HepG2 (cell line): ENCODE data around the gene SRF. TPM values are rescaled to one million over a fixed set of nuclear protein-coding genes. Genes with fewer than 3 reads are reported as not detected.

ENCODE experiments used
- BORCS8-MEF2B ChIP-seq: sonication (generic); formaldehyde crosslinking; IDR thresholded peaks from 2 replicates; pipeline ENCODE4 v1.8.0; 2022; ENCODE audit warnings: mild to moderate bottlenecking, missing genetic modification reagents
- DZIP1 ChIP-seq: sonication (generic); formaldehyde crosslinking; IDR thresholded peaks from 2 replicates; pipeline ENCODE4 v1.5.0; 2020; ENCODE audit warnings: mild to moderate bottlenecking, missing genetic modification reagents
- MED1 ChIP-seq: sonication (generic); formaldehyde crosslinking; IDR thresholded peaks from 2 replicates; pipeline ENCODE4 v1.4.0; 2020; ENCODE audit warnings: missing genetic modification reagents
- POGK ChIP-seq: sonication (generic); formaldehyde crosslinking; conservative IDR thresholded peaks from 2 replicates; pipeline ENCODE4 v1.8.0; 2022; ENCODE audit warnings: mild to moderate bottlenecking, moderate library complexity, missing genetic modification reagents
- SMYD3 ChIP-seq: sonication (generic); formaldehyde crosslinking; IDR thresholded peaks from 2 replicates; pipeline ENCODE4 v1.8.1; 2023; ENCODE audit warnings: mild to moderate bottlenecking, missing genetic modification reagents
- SNRNP70 ChIP-seq: fragments of 200-400 bp; formaldehyde crosslinking; IDR thresholded peaks from 2 replicates; pipeline ENCODE4 v1.6.1; 2017; ENCODE audit warnings: mild to moderate bottlenecking, low read depth, low read length, moderate library complexity
- TBL1XR1 ChIP-seq: fragments of 150-350 bp; IDR thresholded peaks from 2 replicates; pipeline ENCODE4 v1.6.1; 2014; ENCODE audit warnings: borderline replicate concordance, low read length; ENCODE audit not compliant: partially characterized antibody
- TBX2 ChIP-seq: sonication (generic); formaldehyde crosslinking; IDR thresholded peaks from 2 replicates; pipeline ENCODE4 v1.5.0; 2020; ENCODE audit warnings: missing genetic modification reagents, mild to moderate bottlenecking, borderline replicate concordance
- TGIF2 ChIP-seq: IDR thresholded peaks from 2 replicates; pipeline ENCODE4 v1.6.1; 2016; ENCODE audit warnings: control low read depth, missing compliant biosample characterization
- THAP11 ChIP-seq: IDR thresholded peaks from 2 replicates; pipeline ENCODE4 v1.6.1; 2016; ENCODE audit warnings: missing biosample characterization, missing genetic modification reagents
- ZNF629 ChIP-seq: sonication (generic); formaldehyde crosslinking; conservative IDR thresholded peaks from 2 replicates; pipeline ENCODE4 v1.5.0; 2020; ENCODE audit warnings: missing genetic modification reagents
- ZNF652 ChIP-seq: IDR thresholded peaks from 2 replicates; pipeline ENCODE4 v1.6.1; 2016; ENCODE audit warnings: low read depth, borderline replicate concordance
- polyA plus RNA-seq, 8 experiments: library from polyadenylated mRNA; depleted of rRNA in 3 of 8; stranded (reverse) in 7 of 8; unstranded in 1 of 8; fragments of >200 nt; fragmentation: Illumina TruSeq in 4 of 8; extraction: Trizol in 4 of 8; gene quantifications; 2 replicates each; pipeline versions ENCODE4 v1.2.1 to v1.2.3, GENCODE V29; 2011 to 2016; ENCODE audit warnings: low read depth in 4 of 8, missing spikeins in 1 of 8, mixed read lengths in 1 of 8; ENCODE audit not compliant: insufficient read depth in 1 of 8
- total RNA-seq, 5 experiments: library from RNA; depleted of rRNA; stranded (reverse); fragments of >200 nt; fragmentation: Illumina TruSeq; extraction: Trizol; gene quantifications; 2 replicates each; pipeline ENCODE4 v1.2.3, GENCODE V29; 2016; ENCODE audit warnings: low read depth in 1 of 5
- TF ChIP-seq, protein P1 (sequence below): IDR thresholded peaks from 2 replicates; pipeline ENCODE4 v1.6.1; 2016; ENCODE audit warnings: missing compliant biosample characterization, missing genetic modification reagents, borderline replicate concordance
- TF ChIP-seq, protein P2 (sequence below): sonication (generic); formaldehyde crosslinking; IDR thresholded peaks from 2 replicates; pipeline ENCODE4 v1.8.0; 2022; ENCODE audit warnings: missing genetic modification reagents, low read depth, mild to moderate bottlenecking, borderline replicate concordance
- TF ChIP-seq, protein P3 (sequence below), 2 experiments: fragments of 450-650 bp in 1 of 2; sonication (generic) in 1 of 2; formaldehyde crosslinking; IDR thresholded peaks; 2 replicates each; pipeline versions ENCODE4 v1.5.0 to v1.8.0; 2020 to 2022; ENCODE audit warnings: mild to moderate bottlenecking in 1 of 2, missing genetic modification reagents in 1 of 2
- TF ChIP-seq, protein P4 (sequence below): IDR thresholded peaks from 2 replicates; pipeline ENCODE4 v1.4.0; 2020; ENCODE audit warnings: mild to moderate bottlenecking, missing genetic modification reagents

SRF gene
- total and polyA plus RNA-seq, 2 of the 13 experiments (the other 11 are each of a cell fraction or from before 2014, with no cell fraction given): 25.5 to 44.1 TPM

DNA sequence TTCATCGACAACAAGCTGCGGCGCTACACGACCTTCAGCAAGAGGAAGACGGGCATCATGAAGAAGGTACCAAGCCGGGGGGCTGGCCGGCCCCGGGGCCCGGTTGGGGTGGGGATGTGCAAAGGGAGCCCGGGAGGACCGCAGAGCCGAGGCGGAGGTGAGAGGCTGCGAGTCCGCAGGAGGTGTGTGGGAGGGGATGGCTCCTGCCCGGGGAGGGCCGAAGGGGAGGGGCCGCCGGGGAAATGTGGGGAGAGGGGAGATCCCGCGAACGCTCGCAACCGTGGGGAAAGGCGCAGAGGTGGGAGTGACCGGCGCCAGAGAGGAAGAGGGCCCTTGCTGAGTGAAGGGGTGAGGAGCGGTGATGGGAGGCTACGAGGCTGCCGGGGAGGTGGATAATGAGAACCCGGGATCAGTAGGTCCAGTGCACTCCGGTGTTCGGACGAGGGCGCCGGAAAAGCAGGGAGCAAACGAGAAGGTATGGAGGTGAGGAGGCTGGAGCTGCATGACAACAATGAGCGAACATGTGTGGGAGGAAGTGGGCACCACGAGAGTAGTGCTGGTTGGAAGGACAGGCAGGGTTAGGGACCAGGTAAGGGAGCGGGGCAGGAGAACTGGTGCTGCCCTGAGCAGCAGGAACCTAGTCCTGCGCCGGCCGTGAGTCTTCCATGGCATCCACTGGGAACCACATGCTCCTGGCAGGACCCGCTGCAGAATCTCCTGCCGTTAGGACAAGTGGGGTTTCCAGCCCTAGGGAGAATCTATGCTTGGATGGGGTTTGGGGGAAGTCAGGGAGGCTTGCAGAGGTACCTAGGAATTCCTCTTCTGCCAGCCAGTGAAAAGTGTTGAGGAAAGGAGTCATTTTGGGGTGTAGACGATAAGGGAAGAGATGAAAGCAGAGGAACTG is 1.3 kb downstream of the SRF start (continued):
- TF ChIP-seq DZIP1 (peak; percentile 58; the same call in 1 of the 2 replicates), TBL1XR1 (no peak), SNRNP70 (no peak), ZNF652 (no peak), SMYD3 (CRISPR knock-in tag) (no peak), THAP11 (CRISPR knock-in tag) (no peak), BORCS8-MEF2B (CRISPR knock-in tag) (no peak; the same call in 1 of the 2 replicates), MED1 (CRISPR knock-in tag) (no peak), ZNF629 (CRISPR knock-in tag) (no peak), TBX2 (CRISPR knock-in tag) (peak; percentile 50; the same call in 1 of the 2 replicates), TGIF2 (CRISPR knock-in tag) (peak; percentile 39; the same call in 1 of the 2 replicates), POGK (CRISPR knock-in tag) (no peak)
- TF ChIP-seq, protein P1, sequence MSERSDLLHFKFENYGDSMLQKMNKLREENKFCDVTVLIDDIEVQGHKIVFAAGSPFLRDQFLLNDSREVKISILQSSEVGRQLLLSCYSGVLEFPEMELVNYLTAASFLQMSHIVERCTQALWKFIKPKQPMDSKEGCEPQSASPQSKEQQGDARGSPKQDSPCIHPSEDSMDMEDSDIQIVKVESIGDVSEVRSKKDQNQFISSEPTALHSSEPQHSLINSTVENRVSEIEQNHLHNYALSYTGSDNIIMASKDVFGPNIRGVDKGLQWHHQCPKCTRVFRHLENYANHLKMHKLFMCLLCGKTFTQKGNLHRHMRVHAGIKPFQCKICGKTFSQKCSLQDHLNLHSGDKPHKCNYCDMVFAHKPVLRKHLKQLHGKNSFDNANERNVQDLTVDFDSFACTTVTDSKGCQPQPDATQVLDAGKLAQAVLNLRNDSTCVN: 0 out of 2 replicates have a peak, but pooled peaks have one; percentile 19
- TF ChIP-seq, protein P2, sequence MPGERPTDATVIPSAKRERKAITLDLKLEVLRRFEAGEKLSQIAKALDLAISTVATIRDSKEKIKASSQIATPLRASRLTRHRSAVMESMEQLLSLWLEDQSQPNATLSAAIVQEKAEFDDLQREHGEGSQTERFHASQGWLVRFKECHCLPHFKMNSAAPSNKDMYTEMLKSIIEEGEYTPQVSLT (CRISPR knock-in tag): no peak
- TF ChIP-seq, protein P3, sequence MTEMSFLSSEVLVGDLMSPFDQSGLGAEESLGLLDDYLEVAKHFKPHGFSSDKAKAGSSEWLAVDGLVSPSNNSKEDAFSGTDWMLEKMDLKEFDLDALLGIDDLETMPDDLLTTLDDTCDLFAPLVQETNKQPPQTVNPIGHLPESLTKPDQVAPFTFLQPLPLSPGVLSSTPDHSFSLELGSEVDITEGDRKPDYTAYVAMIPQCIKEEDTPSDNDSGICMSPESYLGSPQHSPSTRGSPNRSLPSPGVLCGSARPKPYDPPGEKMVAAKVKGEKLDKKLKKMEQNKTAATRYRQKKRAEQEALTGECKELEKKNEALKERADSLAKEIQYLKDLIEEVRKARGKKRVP (CRISPR knock-in tag; IDR thresholded peaks at IDR 0.05): 0 out of 4 replicates have a peak, but pooled peaks of 1 of the 2 experiments have one; percentile 41
- TF ChIP-seq, protein P4, sequence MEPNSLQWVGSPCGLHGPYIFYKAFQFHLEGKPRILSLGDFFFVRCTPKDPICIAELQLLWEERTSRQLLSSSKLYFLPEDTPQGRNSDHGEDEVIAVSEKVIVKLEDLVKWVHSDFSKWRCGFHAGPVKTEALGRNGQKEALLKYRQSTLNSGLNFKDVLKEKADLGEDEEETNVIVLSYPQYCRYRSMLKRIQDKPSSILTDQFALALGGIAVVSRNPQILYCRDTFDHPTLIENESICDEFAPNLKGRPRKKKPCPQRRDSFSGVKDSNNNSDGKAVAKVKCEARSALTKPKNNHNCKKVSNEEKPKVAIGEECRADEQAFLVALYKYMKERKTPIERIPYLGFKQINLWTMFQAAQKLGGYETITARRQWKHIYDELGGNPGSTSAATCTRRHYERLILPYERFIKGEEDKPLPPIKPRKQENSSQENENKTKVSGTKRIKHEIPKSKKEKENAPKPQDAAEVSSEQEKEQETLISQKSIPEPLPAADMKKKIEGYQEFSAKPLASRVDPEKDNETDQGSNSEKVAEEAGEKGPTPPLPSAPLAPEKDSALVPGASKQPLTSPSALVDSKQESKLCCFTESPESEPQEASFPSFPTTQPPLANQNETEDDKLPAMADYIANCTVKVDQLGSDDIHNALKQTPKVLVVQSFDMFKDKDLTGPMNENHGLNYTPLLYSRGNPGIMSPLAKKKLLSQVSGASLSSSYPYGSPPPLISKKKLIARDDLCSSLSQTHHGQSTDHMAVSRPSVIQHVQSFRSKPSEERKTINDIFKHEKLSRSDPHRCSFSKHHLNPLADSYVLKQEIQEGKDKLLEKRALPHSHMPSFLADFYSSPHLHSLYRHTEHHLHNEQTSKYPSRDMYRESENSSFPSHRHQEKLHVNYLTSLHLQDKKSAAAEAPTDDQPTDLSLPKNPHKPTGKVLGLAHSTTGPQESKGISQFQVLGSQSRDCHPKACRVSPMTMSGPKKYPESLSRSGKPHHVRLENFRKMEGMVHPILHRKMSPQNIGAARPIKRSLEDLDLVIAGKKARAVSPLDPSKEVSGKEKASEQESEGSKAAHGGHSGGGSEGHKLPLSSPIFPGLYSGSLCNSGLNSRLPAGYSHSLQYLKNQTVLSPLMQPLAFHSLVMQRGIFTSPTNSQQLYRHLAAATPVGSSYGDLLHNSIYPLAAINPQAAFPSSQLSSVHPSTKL (CRISPR knock-in tag): no peak
